ENCODE data around the gene TMEM242.

Gene TMEM242

DNA sequence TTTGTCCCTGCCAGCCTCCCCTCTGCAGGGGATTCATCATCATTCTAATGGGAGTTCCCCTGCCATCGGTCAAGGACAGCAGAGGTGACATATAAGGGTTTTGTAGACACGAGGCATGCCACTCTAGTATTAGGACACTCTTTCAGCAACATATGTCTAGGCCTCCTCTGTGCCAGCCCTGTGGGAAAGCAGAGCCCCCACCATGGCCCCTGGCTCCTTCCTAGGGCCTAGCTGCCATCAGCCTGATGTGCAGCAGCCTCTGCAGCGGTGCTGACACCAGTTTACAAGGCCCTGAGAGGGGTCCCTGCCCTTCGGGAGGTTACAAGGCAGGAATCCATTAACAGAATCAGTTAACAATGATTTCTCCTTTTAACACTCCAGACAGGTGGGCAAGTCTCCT, 32.5 kb downstream of the TMEM242 start:
- FAIRE-seq (no peak), DNase-seq (ENCODE audit: low spot score) (no peak)

DNA sequence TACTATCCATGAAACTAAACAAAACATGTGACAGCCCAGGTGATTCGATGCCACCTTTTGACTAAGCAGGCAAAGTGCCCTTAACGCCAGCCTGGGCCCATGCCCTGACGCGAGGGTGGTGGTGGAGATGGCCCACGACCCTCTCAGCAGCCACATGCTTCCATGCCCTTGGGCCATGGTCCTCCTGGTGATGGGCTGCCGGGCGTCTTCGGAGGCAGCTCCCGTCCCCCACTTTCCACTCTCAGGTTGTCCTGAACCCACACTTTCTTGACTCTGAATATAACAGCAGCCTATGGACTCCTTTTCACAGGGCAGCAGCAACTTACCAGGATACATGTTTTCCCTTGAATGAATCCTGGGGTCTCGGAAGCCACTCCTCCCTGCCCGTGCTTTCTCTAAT, 33.6 kb downstream of the TMEM242 start:
- DNase-seq (ENCODE audit: low spot score) (no peak), FAIRE-seq (no peak)

DNA sequence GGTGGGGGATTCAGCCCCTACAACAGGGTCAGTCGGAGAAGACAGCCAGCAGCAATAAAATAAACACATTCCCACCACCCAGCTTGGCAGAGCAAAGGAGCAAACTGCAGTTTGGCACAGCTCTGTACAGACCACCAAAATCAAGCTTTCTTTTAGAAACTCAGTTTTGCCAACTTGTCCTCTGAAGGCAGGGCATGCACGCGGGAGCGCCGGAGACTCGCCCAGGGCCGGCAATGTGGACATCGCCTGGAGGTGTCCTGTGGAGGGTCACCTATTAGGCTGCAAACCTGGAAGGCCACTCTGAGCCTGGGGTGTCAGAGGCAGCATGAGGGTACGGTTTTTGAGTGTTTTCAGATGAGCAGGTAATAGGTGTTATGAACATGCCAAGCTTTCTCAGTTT, 34.7 kb downstream of the TMEM242 start:
- no peak for DNase-seq (ENCODE audit: low spot score)
- no peak for FAIRE-seq

DNA sequence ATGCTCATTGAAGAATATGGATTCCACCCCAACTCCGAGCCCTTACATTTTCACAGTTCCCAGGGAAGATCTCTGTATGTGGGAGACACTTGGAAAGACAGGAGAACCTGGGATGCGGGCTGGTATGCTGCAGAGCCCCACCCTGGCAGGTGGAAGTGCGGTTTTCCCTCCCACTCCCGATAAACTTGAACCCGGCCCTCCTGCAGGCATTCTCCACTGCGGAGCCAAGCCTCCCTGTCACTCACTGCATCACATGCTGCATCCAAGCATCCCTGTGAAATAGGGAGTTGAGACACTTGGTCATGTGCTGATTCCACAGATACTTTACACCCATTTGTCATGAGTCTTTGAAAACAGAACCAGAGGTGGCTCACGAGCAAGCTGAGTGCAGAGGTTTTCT, 35.4 kb downstream of the TMEM242 start:
- FAIRE-seq (no peak), DNase-seq (ENCODE audit: low spot score) (no peak)

DNA sequence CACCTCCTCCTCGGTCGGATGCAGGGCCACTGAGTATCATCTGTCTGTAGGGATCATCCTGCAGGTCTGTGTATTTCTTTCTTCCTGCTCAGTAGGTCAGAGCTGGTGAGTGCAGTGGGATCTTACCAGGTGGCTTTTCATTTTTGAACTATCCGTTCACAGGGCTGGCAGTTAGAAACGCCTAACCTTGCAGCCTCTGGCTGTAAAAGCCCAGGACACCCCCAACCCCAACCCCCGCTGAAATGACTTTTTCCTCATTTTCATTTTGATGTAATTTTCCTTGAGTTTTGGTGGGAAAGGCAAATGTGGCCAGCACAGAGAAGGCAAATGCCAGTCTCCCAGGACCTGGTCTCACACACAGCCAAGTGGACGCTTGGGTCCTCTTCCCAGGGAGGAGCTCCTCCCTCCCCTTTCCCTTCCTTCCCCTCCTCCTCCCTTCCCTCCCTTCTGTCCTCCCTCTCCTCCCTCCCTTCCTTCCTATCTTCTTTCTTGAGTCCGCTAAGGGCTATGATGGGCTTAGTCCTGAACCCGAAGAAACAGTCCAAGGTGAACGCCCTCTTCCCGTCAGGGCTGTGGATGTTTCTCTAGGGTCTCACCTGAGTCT, 36.0 kb downstream of the TMEM242 start:
- DNase-seq (ENCODE audit: low spot score) = no peak
- no peak for FAIRE-seq

DNA sequence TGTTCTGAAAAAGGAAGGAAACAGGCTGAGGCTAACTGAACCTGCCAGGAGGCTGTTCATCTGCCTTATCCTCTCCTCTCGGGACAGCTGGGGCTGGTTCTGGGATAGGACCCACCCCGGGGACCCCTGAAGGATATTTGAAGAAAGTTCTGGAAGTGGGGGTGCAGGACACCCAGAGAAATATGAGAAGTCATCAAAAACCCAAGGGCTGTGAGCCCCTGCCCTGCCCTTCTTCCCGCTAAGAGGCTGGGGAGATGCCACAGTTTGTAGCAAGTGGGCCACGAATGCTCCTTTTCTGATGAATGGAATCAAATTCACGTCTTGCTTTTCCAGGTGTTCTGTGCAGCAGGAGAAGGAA, 37.9 kb downstream of the TMEM242 start:
- FAIRE-seq = no peak
- no peak for DNase-seq (ENCODE audit: low spot score)

DNA sequence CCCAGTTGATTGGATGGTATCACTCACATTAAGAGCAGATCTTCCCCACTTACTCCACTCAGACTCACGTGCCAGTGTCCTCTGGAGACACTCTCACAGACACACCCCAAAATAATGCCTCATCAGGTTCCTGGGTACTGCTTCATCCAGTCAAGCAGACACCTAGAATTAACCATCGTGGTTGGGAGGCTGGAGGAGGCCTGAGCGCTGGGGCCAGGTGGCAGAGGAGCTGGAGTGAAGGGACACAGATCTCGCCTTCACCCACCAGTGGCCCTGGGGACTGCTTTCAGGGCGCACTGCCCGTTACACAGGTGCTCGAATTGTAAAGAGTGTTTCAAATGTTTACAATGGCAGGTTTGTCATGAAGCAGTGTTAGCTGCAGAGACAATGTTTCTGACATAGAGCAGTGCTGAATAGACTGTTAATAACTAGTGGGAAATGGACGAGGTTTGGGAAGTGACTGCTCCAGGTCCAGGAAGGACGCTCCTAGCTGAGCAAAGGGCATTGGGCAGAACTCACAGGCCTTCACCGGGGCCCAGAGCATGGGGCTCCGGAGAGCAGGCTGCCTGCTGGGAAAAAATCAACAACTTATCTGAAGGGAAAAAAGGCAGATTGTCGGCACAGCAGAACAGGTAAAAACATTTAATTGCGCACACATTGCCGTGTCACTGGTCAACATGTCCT, 38.4 kb downstream of the TMEM242 start:
- no peak for FAIRE-seq
- no peak for DNase-seq (ENCODE audit: low spot score)

DNA sequence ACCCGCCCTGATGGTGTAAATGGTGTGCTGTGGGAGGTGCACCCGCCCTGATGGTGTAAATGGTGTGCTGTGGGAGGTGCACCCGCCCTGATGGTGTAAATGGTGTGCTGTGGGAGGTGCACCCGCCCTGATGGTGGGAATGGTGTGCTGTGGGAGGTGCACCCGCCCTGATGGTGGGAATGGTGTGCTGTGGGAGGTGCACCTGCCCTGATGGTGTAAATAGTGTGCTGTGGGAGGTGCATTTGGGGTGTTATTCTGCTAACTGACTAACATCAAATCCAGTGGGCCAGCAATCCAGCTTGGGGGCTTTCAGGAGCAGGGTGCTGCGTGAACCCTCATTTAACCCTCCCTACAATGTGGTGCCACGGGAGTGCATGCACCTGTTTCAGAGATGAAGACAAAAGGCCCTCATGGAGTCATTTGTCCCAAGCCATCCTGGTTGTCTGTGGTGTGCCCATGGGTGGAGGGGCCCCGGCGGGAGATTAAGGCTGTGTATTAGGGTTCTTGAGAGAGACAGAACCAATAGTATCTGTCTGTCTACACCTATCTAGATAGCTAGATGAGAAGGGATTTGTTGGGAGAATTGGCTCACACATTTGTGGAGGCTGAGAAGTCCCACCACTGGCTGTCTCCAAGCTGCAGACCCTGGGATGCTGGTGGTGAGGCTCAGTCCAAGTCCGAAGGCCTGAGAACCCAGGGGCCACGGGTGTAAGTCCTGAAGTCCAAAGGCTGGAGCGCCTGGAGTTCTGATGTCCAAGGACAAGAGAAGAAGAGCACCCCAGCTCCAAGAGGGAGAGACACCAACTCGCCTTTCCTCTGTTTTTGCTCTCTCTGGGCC, 39.2 kb downstream of the TMEM242 start:
- FAIRE-seq (no peak), DNase-seq (ENCODE audit: low spot score) (no peak)

DNA sequence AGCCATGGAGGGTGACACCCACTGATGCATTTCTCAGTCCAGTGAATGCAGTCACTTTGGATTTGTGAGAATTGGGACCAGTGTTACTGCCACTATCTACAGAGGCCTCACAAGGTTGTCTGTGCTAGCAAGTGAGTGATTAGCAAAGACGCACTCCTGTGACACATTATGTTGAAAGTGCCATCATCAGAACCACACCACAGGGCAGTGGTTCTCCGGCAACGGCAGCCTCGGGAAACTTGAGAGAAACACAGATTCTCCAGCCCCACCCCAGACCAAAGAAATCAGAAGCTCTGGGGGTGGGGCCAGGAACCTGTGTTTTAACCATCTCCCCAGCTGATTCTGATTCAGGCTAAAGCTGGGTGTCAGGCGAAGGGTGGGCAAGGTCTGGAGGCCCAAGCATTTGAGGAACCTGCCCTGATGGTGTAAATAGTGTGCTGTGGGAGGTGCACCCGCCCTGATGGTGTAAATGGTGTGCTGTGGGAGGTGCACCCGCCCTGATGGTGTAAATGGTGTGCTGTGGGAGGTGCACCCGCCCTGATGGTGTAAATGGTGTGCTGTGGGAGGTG, 39.9 kb downstream of the TMEM242 start:
- no peak for FAIRE-seq

DNA sequence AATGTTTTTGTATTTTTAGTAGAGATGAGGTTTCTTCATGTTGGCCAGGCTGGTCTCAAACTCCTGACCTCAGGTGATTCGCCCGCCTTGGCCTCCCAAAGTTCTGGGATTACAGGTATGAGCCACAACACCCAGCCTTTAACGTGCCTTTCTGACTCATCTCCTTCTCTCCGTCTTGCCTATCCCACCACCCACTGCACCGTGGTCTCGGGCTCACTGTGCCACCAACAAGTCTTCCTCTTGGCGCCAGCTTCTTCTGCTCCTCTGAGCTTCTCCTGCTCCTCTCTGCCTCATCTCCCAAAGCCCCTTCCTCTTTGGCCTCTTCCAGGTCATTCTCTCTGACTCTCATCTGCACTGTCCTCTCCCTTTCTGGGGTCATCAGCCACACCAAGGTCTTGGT, 41.0 kb downstream of the TMEM242 start:
- no peak for FAIRE-seq

More for the DNA sequence above, 39.9 kb downstream of the TMEM242 start:
- DNase-seq (ENCODE audit: low spot score) = no peak

DNA sequence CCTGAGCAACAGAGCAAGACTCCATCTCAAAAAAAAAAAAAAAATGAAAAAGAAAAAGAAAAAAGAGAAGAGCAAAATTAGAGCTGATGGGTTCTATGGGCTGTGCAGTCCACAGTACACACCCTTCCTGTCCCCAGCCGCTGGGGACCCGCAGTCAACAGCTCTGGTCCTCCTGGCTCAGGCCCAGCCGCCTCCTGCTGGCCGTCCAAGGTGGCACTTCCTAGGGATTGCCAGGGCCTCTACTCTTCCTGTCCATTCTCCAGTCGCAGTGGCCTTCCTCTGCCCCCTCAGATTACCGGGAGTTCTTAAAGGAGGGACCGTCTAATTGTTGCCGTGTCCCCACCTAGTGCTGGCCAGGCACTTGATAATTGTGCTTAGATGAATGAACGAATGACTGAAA, 41.7 kb downstream of the TMEM242 start:
- FAIRE-seq = no peak
- DNase-seq (ENCODE audit: low spot score) = no peak

More for the DNA sequence above, 41.0 kb downstream of the TMEM242 start:
- DNase-seq (ENCODE audit: low spot score) = no peak

DNA sequence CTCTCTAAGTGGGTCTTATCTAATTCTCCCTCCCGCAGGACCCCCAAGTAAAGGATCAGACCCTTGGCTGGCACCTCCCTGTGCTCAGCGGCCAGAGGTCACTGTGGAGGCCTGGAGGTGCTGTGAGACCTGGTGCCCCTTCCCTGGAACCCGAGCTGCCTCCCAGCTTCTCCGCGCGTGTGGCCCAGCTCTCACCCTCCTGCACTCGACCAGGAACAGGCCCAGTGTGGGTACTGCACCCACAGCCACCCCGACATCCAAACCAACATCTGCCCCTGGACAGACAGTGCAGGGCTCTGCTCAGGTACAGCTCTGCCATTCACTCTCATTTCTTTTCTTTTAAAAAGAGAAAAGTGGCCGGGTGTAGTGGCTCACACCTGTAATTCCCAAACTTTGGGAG, 42.4 kb downstream of the TMEM242 start:
- DNase-seq (ENCODE audit: low spot score) (no peak), FAIRE-seq (no peak)

DNA sequence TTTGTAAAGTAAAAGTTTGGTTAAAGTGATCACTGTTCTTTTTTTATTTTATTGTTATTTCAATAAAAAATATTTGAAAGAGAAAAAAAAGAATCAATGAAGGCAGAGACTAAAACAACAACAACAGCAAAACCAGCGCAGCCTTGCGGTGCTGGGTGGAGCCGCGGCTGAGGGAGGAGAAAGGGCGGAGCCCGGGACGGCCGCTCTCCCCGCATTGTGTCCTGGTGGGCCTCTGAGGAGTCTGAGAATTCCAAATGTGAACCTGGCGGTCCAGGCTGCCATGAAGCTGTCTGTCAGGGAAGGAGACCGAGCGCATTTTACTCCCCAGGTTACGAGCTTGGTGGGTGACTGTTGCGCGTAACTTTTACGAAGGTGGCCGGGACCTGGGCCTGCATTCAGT, 43.2 kb downstream of the TMEM242 start:
- DNase-seq (ENCODE audit: low spot score) (no peak), FAIRE-seq (no peak)

DNA sequence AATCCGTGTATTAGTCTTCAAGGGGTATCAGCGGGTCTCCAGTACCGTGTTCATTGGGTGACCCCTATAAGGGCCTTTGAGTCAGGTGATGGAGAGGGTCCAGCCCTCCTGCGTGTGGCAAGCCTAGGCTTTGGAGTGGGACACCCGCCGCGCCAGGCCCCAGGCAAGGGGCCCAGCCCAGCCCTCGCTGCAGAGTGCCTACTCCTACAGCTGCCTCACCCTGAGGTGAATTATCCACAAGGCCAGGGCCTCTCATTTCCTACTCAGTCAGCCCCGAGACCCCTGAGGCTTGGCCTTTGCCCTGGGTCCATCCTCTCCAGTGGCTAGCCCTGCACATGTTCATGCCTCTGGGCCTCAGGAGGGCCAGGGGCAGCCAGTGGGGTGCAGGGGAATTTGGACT, 45.1 kb downstream of the TMEM242 start:
- FAIRE-seq (no peak), DNase-seq (ENCODE audit: low spot score) (no peak)

DNA sequence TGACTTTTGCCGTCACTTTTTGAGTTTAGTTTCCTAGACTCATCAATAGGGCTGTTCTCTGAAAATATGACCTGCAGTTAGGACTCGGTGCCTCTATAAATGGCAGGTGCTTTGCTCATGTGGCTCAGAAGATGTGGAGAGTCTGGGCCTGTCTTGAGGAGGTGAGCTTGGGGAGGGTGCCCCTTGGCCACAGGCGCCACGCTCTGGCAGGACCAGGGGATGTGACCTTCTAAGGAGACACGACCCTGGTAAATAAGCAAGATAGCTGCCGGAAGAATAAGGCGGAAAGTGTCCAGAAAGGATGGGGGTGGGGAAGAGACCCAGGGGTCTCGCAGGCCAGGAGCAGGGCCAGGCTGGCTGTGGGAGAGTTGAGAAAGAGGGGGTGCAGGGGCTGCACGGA, 46.6 kb downstream of the TMEM242 start:
- DNase-seq (ENCODE audit: low spot score) = no peak
- FAIRE-seq = no peak

DNA sequence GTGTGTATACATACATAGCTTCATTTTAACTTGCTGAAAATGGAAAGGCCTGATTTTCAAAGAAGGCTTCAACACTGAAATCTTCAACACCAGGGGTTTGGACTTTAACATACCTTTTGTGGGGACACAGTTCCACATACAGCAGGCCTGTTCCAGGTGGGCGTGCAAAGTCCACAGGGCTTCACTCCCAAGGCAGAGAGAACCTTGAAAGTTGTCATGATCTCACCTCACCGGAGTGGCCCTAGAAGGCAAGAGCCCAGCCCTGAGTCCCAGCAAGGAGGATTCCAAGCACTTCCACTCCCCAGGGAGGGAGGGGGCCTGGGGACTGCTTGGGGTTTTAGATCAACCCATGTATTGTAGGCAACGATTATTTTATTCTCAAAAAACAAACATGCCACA, 47.2 kb downstream of the TMEM242 start:
- DNase-seq (ENCODE audit: low spot score) = no peak
- FAIRE-seq = no peak

DNA sequence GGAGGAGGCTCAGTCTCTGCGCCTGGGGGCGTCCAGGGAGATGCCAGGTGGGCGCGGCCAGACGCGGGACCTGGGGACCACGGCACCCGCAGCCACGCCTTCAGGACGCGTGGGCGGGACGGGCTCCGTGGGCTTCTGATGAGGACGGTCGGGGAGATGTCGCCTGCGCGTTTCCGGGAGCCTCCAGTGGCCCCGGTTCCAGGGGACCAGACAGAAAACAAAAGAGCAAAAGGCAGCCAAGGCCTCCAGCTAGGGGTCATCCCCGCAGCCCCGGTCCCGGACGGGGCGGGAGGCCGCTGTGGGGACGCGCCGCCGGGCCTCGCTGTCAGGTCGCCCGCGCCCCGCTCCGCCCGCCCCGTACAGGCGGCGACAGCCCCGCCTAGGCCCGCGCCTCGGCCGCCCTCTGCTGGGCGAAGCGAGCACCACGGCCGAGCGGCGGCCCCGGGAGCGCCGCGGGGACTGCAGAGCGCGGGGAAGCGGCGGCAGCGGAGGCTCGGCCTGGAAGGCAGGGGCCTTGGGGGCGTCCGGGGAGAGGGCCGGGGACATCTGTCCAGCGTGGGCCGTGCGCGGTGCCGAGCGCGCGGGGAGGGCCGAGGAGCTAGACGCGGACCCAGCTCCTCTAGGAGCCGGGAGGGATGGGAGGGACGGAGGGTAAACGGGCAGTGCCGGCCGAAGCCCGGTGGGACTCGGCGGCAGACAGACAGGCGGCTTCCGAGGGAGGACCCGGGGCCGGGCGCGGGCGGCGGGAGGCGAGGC, 48.7 kb downstream of the TMEM242 start:
- FAIRE-seq = no peak
- DNase-seq (ENCODE audit: low spot score) = peak; percentile 93

DNA sequence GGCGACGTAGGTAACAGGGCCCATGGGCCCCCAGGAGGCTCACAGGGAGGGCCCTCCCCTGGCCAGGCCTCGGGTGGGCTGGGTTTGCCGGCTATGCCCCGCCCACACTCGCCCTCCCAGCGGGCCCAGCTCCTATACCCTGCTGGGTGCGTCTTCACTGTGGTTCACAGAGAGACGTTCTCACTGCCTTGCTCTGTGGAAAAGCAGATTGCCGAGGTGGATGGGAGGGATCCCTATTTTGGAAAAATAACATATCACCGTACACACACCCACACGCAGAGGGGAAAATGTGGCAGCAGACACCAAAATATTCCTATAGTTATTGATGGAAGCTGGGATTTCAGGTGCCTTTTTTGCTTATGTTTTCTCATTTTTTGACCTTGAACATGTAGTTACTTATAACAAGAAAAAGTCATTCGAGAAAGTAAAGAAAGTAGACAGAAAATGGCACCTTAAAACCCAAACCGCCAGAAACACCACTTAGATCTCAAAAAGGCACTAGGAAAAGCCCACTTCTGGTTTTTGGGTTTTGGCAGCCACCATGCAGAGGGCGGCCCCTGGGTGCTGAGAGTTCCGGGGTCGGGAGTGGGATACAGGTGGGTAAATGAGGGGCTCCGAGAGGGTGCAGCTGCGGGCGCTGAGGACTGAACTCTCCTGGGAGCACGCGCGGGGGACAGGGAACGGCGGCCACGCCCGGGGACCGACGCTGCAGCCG, 49.4 kb downstream of the TMEM242 start:
- DNase-seq (ENCODE audit: low spot score) (peak; percentile 81), FAIRE-seq (no peak)

DNA sequence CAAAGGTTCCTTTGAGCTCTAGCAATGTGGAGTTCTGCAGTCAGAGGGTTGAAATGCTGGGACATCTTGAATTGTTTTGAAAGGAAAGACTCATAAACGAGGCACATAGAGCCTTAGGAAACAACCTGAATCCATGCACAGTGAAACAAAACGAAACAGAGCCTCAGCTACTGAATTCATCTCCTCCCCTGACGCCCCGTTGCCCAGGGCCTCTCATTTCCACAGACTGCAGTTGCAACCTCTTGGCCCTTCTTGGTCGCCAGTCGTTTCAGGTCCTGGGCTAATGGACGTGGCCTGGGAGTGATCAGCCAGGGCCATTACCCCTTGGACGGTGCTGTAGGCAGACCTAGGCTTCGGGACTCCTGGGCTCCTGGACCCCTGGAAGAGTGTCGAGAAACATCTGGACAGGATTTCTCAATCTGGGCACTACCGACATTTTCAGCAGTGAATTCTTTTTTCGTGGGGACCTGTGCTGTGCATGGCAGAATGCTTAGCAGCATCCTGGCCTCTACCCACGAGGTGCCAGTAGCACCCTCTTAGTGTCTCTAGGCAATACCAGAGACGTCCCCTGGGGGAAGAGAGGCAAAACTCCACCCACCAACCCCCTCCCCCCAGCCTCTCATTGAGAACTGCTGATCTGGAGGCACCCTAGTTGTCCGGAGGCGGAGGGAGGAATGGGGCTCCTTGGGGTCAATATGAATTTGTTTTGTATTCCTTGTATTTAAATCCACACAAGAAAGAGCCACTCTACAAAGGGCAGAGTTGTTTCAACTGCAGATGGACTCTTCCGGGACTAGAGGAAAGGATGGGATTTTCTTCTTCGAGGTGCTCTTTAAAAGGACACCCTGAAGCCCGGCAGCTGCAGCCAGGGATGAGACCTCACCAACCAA, 50.2 kb downstream of the TMEM242 start:
- peak; percentile 26 for DNase-seq (ENCODE audit: low spot score)
- no peak for FAIRE-seq

DNA sequence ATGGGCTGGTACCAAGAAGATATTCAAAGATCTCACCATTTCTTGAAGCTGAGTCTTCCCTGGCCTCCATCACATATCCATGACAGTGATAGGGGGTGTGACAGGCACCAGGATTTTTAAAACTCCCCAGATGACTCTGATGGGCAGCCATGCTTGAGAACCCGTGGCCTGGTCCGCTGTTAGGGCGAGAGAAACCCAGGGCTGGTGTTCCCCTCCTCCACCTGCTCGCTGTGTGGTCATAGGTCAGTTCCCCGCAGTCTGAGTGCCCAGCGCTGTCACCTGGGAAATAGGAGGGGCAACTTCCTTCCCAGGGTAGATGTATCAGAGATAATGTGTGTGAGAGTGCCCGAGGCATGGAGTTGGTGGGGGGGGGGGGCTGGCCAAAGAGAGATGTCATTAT, 50.9 kb downstream of the TMEM242 start:
- no peak for FAIRE-seq
- no peak for DNase-seq (ENCODE audit: low spot score)

Data from urothelium cell line (cell line).